Activated CD4-positive, alpha-beta T cell treated with anti-CD3 and anti-CD28 coated beads, Interleukin-2, amount 50 U/mL, for 48 hours (primary cell): ENCODE data around the gene C17orf107.
"Not testable (repeated sequence)": the region's sequence is repeated elsewhere in the genome, so short reads cannot be mapped to it uniquely, and the experiment has no call there.

ENCODE experiments used
- DNase-seq, 2 experiments: peaks; one replicate each; pipeline ENCODE4 v3.0.0-alpha.2; 2020

Gene C17orf107

DNA sequence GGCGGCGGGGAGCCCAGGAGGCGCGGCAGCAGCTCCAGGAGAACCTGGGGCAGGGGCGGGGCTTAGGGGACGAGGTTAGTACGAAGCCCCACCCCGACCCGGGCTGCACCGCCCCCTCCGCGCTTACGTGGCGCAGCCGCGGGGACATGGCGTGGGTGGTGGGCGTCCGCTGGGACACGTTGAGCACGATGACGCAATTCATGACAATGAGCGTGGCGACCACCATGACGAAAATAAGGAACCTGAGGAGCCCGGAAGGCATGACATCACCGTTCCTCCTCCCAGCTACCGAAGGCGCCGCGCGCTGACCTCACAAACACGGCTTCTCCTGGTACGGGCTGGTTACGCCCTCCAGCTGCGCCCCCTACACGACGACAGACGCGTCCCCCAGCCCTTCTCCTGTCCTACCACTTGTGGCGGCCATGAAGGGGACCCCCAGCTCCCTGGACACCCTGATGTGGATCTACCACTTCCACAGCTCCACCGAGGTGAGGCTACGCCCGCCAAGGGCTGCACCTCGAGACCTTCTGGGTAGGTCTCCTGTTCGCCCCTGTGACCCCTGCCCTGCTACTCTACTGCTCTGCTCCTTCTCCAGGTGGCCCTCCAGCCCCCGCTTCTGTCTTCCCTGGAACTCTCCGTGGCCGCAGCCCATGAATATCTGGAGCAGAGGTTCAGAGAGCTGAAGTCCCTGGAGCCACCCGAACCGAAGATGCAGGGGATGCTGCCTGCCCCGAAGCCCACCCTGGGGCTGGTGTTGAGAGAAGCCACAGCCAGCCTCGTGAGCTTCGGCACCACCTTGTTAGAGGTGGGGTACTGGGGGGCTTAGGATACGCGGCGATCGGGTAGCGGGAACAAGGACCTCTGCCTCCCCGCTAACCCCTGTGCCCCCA, at the start of gene C17orf107:
Gene C17orf107, plus strand, starts transcription at position 196 of the 890 bp plus-strand sequence. Its CDS starts 227 bp downstream, at position 423.
- DNase-seq: peak; percentile 96

- no peak for DNase-seq
These were observed 49.1 kb upstream of the C17orf107 start for GRCh38 chr17:4850246-4850645.

DNA sequence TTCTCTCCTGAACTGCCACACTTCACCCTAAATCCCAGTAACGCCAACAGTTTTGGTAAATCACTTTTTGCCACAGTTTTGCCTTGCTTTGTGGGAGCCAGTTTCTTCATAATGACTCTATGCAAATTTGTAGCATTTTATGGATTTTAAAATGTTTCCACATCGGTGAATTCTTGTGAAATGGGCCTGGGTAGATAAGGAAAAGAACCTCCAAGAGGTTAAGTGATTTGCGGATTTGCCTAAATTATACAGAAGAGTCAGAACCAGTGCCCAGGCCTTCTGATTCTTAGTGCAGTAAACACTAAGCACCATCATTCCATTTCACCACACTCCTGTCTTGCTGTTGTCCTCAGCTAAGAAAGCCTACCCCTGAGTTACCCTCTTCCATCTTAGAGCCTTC, 48.3 kb upstream of the C17orf107 start:
- no peak for DNase-seq

DNA sequence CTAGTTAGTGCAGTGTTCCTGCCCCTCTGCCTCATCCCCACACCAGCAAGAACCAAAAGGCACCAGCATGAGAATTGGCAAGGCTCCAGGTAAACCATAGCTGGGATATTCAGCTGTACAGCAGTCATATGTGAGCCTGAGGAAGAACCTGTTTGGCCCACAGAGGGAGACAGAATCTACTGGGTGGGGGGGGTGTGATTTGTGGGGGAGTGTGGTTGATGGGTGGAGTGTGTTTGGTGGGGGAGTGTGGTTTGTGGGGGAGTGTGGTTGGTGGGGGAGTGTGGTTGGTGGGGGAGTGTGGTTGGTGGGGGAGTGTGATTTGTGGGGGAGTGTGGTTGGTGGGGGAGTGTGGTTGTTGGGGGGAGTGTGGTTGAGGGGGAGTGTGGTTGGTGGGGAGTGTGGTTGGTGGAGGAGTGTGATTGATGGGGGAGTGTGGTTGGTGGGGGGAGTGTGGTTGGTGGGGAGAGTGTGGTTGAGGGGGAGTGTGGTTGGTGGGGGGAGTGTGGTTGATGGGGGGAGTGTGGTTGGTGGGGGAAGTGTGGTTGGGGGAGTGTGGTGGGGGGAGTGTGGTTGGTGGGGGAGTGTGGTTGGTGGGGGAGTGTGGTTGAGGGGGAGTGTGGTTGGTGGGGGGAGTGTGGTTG, 46.6 kb upstream of the C17orf107 start:
- no peak for DNase-seq

DNA sequence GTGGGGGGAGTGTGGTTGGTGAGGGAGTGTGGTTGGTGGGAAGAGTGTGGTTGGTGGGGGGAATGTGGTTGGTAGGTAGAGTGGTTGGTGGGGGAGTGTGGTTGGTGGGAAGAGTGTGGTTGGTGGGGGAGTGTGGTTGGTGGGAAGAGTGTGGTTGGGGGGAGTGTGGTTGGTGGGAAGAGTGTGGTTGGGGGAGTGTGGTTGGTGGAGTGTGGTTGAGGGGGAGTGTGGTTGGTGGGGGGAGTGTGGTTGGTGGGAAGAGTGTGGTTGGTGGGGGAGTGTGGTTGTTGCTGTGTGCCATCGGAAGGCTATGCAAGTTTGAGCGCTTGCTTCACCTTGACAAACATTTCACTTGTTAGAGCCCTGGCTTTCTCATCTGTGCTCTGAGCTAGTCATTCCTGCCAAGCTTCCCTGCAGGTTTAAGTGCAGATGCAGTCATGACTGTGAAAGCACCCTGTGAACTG, 46.1 kb upstream of the C17orf107 start:
- no peak for DNase-seq

- no peak for DNase-seq
These were observed 45.1 kb upstream of the C17orf107 start for GRCh38 chr17:4854111-4854681.

DNA sequence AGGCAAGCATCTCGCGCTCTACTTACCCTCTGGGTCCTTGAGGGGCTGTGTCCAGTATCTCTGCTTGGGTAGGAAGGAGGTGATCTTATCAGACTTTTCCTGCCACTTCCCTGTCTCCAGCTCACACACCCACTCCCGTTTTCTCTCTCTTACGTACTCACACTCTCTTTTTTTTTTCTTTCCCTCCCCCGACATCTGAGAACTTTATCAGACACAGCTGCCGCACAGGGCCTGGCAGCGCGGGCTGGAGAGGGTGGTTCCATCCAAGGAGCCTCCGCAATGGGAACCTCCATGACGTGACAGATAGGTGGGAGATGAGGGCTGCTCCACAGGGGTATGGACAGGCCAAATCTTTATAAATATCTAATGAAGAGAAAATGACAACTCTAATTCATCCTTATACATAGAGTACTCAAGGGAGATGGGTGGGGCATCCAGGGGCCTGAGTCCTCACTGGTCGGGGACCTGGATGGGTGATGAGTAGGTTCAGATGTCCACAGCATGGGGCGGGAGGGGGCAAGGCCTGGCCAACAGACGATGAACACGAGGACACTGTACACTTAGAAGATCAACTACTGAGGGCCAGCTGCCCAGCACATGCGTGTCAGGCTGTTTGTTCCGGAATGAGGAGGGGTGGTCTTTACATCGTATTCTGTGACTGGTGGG, 42.9 kb upstream of the C17orf107 start:
- no peak for DNase-seq

DNA sequence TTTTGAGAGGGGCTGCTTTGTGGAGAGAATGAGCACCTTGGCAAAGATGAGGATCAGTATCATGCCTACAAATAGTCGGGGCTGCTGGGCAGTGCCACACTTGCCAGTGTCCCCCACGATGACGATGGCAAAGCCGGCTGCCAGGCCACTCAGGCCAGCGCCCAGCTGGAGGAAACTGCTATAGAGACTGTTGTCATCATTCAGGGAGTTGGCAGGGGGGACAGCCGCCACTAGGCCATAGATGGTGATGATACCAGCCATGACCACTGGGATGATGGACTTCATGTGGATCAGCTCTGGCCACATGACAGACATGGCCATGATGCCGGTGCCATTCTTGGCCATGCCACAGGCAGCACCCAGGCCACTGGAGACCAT, 42.4 kb upstream of the C17orf107 start:
- DNase-seq: no peak

- not testable (repeated sequence) for DNase-seq
These were observed 42.0 kb upstream of the C17orf107 start for GRCh38 chr17:4857347-4857746.

GRCh38 chr17:4858068-4858881, 41.1 kb upstream of the C17orf107 start:
- DNase-seq: no peak

DNA sequence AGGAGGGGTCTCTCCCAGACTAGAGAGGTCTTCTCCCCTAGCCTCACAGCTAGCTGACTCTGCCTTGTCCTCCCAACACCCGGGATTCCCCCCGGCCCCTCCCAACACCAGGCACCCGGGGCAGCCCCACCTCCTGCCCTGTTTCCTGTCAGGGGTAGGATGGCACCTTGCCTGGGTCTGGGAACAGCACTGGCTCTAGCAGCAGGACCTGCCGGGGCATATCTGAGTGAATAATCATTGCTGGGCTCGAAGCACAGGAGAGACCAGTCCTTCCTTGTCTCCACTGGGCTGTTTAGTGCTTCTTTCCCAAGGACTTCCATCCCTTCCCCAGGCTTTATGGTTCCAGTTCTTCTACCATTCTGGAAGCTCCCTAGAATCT, 40.5 kb upstream of the C17orf107 start:
- peak in 1 of 2 experiments; percentile 11 for DNase-seq

DNA sequence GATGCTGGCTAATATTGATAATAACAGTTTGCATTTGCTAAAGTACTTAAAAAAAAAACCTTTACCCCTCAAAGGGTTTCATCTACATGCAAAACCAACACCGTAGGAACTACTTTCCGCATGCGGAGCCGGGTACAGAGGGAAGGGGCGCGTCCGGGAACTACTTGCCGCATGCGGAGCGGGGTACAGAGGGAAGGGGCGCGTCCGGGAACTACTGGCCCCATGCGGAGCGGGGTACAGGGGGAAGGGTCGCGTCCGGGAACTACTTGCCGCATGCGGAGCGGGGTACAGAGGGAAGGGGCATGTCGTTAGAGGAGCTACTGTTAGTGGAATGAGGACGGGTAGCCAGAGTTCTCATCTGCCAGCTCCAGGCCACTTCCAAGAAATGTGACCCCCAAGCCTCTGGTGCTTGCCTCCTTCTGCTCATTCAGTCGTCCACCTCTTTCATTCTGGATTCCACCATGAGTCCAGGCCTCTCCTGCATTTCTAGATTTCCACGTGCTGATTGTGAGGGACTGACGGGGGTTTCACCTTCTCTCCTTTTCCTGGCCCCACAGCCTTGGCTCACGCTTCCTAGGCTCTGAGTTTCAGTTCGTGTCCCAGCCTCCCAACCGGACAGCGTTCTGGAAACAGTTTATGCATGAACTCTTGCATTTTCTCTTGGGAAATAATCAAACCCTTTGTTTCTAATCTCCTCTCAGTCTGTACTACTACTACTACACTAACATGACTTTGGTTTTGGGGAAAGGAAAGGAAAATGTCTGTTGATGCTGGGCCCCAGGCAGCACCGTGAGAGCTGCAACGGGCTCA, 39.3 kb upstream of the C17orf107 start:
- no peak for DNase-seq

DNA sequence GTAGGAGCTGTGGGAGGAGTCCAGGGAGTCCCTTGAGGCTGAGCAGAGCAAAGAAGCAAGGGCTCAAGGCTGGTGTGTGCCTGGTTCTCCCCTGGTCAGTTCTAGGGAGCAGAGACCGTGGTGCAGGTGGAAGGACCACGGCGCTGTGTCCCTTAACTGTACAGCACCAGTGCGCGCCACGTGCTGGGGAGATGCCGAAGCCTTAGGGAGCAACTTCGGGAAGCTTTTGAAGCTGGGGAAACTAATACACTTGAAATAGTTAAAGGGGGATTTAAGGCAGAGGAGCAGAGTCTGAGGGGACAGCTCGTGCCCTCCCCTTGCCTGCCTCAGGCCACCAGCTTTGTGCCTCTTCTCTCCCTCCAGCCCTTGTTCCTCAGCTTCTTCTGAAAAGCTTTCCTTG, 38.7 kb upstream of the C17orf107 start:
- no peak for DNase-seq

DNA sequence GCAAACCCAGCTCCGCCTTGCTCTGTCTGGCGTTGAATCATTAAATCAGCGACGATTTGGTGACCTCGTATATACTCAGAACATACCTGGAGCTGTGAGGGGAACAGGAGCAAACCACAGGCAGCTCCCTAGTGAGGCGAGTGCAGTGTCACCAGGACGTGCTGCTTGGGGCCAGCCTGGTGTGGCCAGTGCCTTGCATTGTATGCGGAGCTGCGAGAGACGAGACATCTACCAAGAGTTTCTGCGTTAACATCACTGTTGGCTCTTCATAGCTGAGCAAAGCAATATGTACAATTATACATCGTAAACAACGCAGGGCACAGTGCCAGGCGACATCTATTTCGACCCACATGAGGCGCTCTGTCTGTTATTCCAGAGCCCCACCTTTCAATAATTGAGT, 38.3 kb upstream of the C17orf107 start:
- no peak for DNase-seq

GRCh38 chr17:4862720-4863119, 36.6 kb upstream of the C17orf107 start:
- DNase-seq: no peak

DNA sequence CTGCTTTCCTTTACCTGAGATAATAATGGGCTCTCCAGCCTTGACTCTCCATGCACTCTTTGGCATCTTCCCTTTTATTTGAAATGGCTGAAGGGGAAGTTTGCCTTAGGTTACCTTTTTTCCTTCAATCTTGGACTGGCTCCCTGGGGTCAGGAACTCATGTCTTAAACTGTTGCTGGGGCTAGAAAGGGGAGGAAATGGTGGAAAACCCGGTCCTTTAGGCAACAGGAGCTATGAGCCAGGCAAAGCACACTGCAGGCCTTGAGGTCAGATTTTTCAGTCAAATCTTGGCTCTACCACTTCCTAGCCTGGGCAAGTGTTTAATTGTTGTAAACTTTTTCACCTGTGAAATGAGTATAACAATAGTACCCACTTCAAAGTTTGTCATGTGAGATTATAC, 36.0 kb upstream of the C17orf107 start:
- DNase-seq: no peak

DNA sequence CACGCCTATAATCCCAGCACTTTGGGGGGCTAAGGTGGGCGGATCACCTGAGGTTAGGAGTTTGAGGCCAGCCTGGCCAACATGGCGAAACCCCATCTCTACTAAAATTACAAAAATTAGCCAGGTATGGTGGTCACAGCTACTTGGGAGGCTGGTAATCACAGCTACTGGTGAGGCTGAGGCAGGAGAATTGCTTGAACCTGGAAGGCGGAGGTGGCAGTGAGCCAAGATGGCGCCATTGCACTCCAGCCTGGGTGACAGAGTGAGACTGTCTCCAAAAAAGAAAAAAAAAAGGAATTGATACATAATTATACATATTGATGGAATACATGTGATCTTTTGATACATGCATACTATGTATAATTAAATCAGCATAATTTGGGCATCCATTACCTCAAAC, 31.8 kb upstream of the C17orf107 start:
- not testable (repeated sequence) for DNase-seq

DNA sequence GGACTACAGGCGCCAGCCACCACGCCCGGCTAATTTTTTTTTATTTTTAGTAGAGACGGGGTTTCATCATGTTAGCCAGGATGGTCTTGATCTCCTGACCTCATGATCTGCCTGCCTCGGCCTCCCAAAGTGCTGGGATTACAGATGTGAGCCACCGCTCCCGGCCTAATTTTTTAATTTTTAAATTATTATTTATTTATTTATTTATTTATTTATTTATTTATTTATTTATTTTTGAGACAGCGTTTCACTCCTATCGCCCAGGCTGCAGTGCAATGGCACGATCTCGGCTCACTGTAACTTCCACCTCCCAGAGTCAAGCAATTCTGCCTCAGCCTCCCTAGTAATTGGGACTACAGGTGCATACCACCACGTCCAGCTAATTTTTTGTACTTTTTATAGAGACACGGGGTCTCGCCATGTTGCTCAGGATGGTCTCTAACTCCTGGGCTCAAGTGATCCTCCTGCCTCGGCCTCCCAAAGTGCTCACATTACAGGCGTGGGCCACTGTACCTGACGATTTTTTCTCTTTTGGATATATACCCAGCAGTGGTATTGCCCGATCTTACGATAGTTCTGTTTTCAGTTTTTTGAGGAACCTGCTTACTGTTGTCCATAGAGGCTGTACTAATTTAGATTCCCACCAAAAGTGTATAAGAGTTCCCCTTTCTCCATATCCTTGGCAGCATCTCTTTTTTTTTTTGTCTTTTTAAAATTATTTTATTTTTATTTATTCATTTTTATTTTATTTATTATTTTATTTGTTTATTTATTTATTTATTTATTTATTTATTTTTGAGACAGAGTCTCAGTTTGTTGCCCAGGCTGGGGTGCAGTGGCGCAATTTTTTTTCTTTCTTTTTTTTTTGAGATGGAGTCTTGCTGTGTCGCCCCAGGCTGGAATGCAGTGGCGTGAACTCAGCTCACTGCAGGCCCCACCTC, 30.0 kb upstream of the C17orf107 start:
- DNase-seq: not testable (repeated sequence)

GRCh38 chr17:4870855-4871254, 28.5 kb upstream of the C17orf107 start:
- no peak for DNase-seq

DNA sequence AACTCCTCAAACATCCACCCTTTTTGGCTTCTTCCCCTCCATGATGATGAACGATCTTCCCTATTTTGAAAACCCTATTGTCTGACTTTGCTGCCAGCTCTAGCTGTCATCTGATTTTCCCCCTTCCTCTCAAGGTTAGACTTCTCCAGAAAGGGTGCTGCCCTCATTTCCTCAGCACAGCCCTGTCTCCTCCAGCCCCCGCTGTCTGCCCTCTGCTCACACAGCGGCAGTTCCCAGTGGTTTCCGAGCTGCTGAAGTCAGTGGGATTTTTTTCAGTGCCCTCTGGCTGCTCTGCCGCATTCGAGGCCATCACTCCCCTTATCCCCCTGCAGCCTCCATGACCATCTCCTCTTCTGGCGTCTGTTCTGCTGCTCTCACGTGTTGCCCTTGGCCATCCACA, 26.6 kb upstream of the C17orf107 start:
- DNase-seq: no peak
